ENCODE measurements around the gene ZC3H8. TPM values are rescaled to one million over a fixed set of nuclear protein-coding genes. Genes with fewer than 3 reads are reported as not detected.

The ZC3H8 gene
- polyA plus RNA-seq, 2 of the 4 experiments (the other 2 are of a cell fraction), result 13.2 to 20.2 TPM

- TF ChIP-seq RARB (CRISPR knock-in tag; IDR thresholded peaks at IDR 0.05) (0 out of 2 replicates have a peak, but pooled peaks have one; percentile 69), PHF8 (IDR thresholded peaks at IDR 0.05; ENCODE audit: borderline replicate concordance, low read depth) (peak; percentile 59; the same call in 1 of the 2 replicates), SREBF2 (IDR thresholded peaks at IDR 0.05) (no peak), CHD4 (IDR thresholded peaks at IDR 0.05; ENCODE audit: borderline replicate concordance) (no peak), TP53 (CRISPR knock-in tag; IDR thresholded peaks at IDR 0.05) (0 out of 2 replicates have a peak, but pooled peaks have one; percentile 73), MAFK (IDR thresholded peaks at IDR 0.05; ENCODE audit: partially characterized antibody) (no peak), HEYL (CRISPR knock-in tag; IDR thresholded peaks at IDR 0.05) (no peak), JUN (IDR thresholded peaks at IDR 0.05) (peak; percentile 89 to 99), BCL3 (IDR thresholded peaks at IDR 0.05) (peak; percentile 92), HOXB5 (CRISPR knock-in tag; IDR thresholded peaks at IDR 0.05) (0 out of 2 replicates have a peak, but pooled peaks have one; percentile 66), HOXB13 (CRISPR knock-in tag; IDR thresholded peaks at IDR 0.05; ENCODE audit: low read depth) (0 out of 2 replicates have a peak, but pooled peaks have one; percentile 13)
- TF ChIP-seq, protein P1, sequence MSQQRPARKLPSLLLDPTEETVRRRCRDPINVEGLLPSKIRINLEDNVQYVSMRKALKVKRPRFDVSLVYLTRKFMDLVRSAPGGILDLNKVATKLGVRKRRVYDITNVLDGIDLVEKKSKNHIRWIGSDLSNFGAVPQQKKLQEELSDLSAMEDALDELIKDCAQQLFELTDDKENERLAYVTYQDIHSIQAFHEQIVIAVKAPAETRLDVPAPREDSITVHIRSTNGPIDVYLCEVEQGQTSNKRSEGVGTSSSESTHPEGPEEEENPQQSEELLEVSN (IDR thresholded peaks at IDR 0.05; ENCODE audit: borderline replicate concordance, low read depth), result peak; percentile 55; the same call in 1 of the 2 replicates
- TF ChIP-seq, protein P2, sequence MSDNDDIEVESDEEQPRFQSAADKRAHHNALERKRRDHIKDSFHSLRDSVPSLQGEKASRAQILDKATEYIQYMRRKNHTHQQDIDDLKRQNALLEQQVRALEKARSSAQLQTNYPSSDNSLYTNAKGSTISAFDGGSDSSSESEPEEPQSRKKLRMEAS (IDR thresholded peaks at IDR 0.05), result peak; percentile 94
- TF ChIP-seq, protein P3, sequence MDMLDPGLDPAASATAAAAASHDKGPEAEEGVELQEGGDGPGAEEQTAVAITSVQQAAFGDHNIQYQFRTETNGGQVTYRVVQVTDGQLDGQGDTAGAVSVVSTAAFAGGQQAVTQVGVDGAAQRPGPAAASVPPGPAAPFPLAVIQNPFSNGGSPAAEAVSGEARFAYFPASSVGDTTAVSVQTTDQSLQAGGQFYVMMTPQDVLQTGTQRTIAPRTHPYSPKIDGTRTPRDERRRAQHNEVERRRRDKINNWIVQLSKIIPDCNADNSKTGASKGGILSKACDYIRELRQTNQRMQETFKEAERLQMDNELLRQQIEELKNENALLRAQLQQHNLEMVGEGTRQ (IDR thresholded peaks at IDR 0.05), result 0 out of 2 replicates have a peak, but pooled peaks have one; percentile 4
Measured at GRCh38 chr2:112275311-112275886, 20.6 kb upstream of the ZC3H8 start, which contains the start of gene ZC3H6 (continued).

DNA sequence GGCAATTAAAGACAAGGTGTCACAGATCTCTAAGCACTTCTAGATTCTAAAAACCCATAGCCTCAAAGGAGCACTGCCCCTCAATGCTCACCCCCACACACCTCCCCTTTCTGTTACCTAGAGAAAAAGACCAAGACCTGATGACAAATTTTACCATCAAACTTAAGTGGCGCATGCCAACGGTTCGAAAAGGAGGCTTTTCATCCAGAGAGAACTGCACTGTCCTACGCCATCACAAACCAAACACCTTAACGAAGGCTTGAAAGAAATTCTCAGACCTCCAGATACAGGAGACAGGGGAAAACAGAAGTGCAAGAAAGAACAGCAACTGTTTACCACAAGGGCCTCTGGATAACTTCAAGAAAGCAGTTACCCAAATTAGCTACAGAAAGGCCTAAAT is 18.5 kb upstream of the ZC3H8 start:
- Histone ChIP-seq H3K4me1 (0 out of 3 replicates have a peak, but pooled peaks cover 5% of the 10 kb centered on the region), H3K4me2 (no peak overlapping the region), H3K27ac (no peak overlapping the region), H3K9me3 (no peaks in the 10 kb centered on the region), H3K4me3 (no peak overlapping the region)
- CTCF ChIA-PET, result interaction anchor here (2.7 kb wide), 1 partner anchor 13 kb away, joined by 12 read pairs; no protein-coding TSS in a partner anchor
- 92% methylated on average over 5 of the region's 5 CpGs for WGBS (ENCODE audit: missing lambda C conversion rate)
- POLR2A ChIA-PET, result interaction anchor here (0.6 to 0.7 kb wide), 2 partner anchors 750 to 846 kb away, joined by 3 read pairs; no protein-coding TSS in a partner anchor
- DNase-seq (ENCODE audit: low read depth in 1 of 2, low spot score in 1 of 2) (no peak), ATAC-seq (no peak), FAIRE-seq (no peak)
- TF ChIP-seq TFCP2L1 (CRISPR knock-in tag; IDR thresholded peaks at IDR 0.05), result no peak
- TF ChIP-seq EHF (CRISPR knock-in tag; IDR thresholded peaks at IDR 0.05), result no peak
- no peak for TF ChIP-seq POLR2A (IDR thresholded peaks at IDR 0.05; ENCODE audit: low read length)
- no peak for TF ChIP-seq ZFP36 (IDR thresholded peaks at IDR 0.05; ENCODE audit: borderline replicate concordance, partially characterized antibody)
- no peak for TF ChIP-seq RCOR1 (IDR thresholded peaks at IDR 0.05; ENCODE audit: low read depth, low read length)
- no peak for TF ChIP-seq FOSL2 (IDR thresholded peaks at IDR 0.05)
- TF ChIP-seq FOSL2 (CRISPR knock-in tag; IDR thresholded peaks at IDR 0.05), result no peak

GRCh38 chr2:112272669-112273068 is 17.8 kb upstream of the ZC3H8 start:
- ChIA-PET CTCF (interaction anchor here (2.7 kb wide), 1 partner anchor 13 kb away, joined by 12 read pairs; no protein-coding TSS in a partner anchor), POLR2A (no interaction called here)
- no peak for FAIRE-seq

More at GRCh38 chr2:112272669-112273068, 17.8 kb upstream of the ZC3H8 start:
- no peaks in the 10 kb centered on the region for H3K9me3 ChIP-seq
- TF ChIP-seq EP300 (IDR thresholded peaks at IDR 0.05) (no peak), JUNB (IDR thresholded peaks at IDR 0.05) (no peak), RARB (CRISPR knock-in tag; IDR thresholded peaks at IDR 0.05) (no peak), CBX2 (IDR thresholded peaks at IDR 0.05; ENCODE audit: borderline replicate concordance, low read depth) (no peak), BCL3 (IDR thresholded peaks at IDR 0.05) (no peak), FOSL2 (IDR thresholded peaks at IDR 0.05) (no peak), FOSL2 (CRISPR knock-in tag; IDR thresholded peaks at IDR 0.05) (no peak), ZNF302 (CRISPR knock-in tag; IDR thresholded peaks at IDR 0.05) (no peak), KDM1A (IDR thresholded peaks at IDR 0.05; ENCODE audit: low read depth) (no peak), CTCF (IDR thresholded peaks at IDR 0.05) (no peak), ZFP36 (IDR thresholded peaks at IDR 0.05; ENCODE audit: borderline replicate concordance, partially characterized antibody) (no peak), TFCP2L1 (CRISPR knock-in tag; IDR thresholded peaks at IDR 0.05) (no peak), NFE2L2 (conservative IDR thresholded peaks at IDR 0.05; ENCODE audit: low read length) (no peak), HEYL (CRISPR knock-in tag; IDR thresholded peaks at IDR 0.05) (no peak), KDM5A (IDR thresholded peaks at IDR 0.05) (no peak), HDAC2 (IDR thresholded peaks at IDR 0.05) (no peak)
- H3K4me1 ChIP-seq, result 0 out of 3 replicates have a peak, but pooled peaks cover 5% of the 10 kb centered on the region
- WGBS (ENCODE audit: missing lambda C conversion rate), result 91% methylated on average over 5 of the region's 5 CpGs
- H3K4me3 ChIP-seq, result no peak overlapping the region
- ATAC-seq, result no peak
- H3K4me2 ChIP-seq, result no peak overlapping the region
- no peak overlapping the region for H3K27ac ChIP-seq
- DNase-seq (ENCODE audit: low read depth in 1 of 2, low spot score in 1 of 2), result no peak

All from A549 (cell line).